GM12878 (cell line): ENCODE data around the gene NSFL1C. TPM values are rescaled to one million over a fixed set of nuclear protein-coding genes. Genes with fewer than 3 reads are reported as not detected.

Experiments used
- ATAC-seq: fragments of 200-7000 bp; cut with Tn5 transposase; 3 replicates; pipeline ENCODE4 v1.9.1; 2020; ENCODE audit warnings: mild to moderate bottlenecking, moderate library complexity
- BruUV-seq: library from RNA; stranded (reverse); fragments of 400-500 nt; replicated peaks from 2 replicates; lab custom pipeline; 2021; lab: Mats Ljungman, UMichigan
- CTCF ChIA-PET: fragments of 300-600 bp; sonication (Branson Sonifier 250); formaldehyde crosslinking; extraction: SDS; loops from one replicate; lab custom pipeline; 2021; ENCODE audit warnings: inconsistent platforms; lab: Yijun Ruan, JAX
- POLR2A ChIA-PET: fragments of 350-600 bp; formaldehyde crosslinking; extraction: SDS; loops from one replicate; lab custom pipeline; 2021; ENCODE audit warnings: inconsistent platforms; lab: Charles Lee
- RAD21 ChIA-PET: fragments of 300-600 bp; sonication (Branson Sonifier 250); formaldehyde crosslinking; loops from one replicate; lab custom pipeline; 2023; ENCODE audit warnings: antibody characterized with exemption; ENCODE audit not compliant: unreplicated experiment; lab: Charles Lee
- SMC1A ChIA-PET: fragments of 300-600 bp; sonication (Branson Sonifier 250); formaldehyde crosslinking; loops from one replicate; lab custom pipeline; 2023; ENCODE audit not compliant: unreplicated experiment, uncharacterized antibody; lab: Charles Lee
- DNase-seq: peaks from one replicate; pipeline ENCODE4 v3.0.0-alpha.2; 2011; ENCODE audit warnings: low read depth, low spot score
- FAIRE-seq: peaks from 3 replicates; lab custom pipeline; 2011; peaks lifted over from hg19 to GRCh38; lab: Jason Lieb, UNC
- H2AFZ ChIP-seq: 2 replicates; pipeline ENCODE4 v1.6.0; 2011; ENCODE audit warnings: low read depth, low read length, control low read depth; ENCODE audit not compliant: control insufficient read depth
- H3K27ac ChIP-seq: 2 replicates; pipeline ENCODE4 v1.5.1; 2011; ENCODE audit warnings: control low read depth; ENCODE audit not compliant: control insufficient read depth, insufficient read depth
- H3K27me3 ChIP-seq, 2 experiments: replicated peaks in 1 of 2; 2 replicates each; pipeline versions ENCODE4 v1.6.0 to v1.6.1; 2011; ENCODE audit warnings: low read length in 1 of 2; ENCODE audit not compliant: control insufficient read depth in 2 of 2, insufficient read depth in 2 of 2
- H3K36me3 ChIP-seq, 2 experiments: 2 replicates each; pipeline ENCODE4 v1.5.1; 2011; ENCODE audit warnings: low read length in 1 of 2; ENCODE audit not compliant: control insufficient read depth in 2 of 2, insufficient read depth in 2 of 2
- H3K4me1 ChIP-seq: 2 replicates; pipeline ENCODE4 v1.6.1; 2011; ENCODE audit warnings: mild to moderate bottlenecking, low read length, moderate library complexity, mixed read lengths; ENCODE audit not compliant: control insufficient read depth, insufficient read depth
- H3K4me2 ChIP-seq: 2 replicates; pipeline ENCODE4 v1.6.0; 2011; ENCODE audit warnings: control low read depth; ENCODE audit not compliant: control insufficient read depth, insufficient read depth
- H3K4me3 ChIP-seq: fragments of 200-600 bp; sonication (generic); 2 replicates; pipeline ENCODE4 v1.5.1; 2016
- H3K79me2 ChIP-seq: 2 replicates; pipeline ENCODE4 v1.6.0; 2011; ENCODE audit warnings: low read length; ENCODE audit not compliant: control insufficient read depth, insufficient read depth
- H3K9ac ChIP-seq: 2 replicates; pipeline ENCODE4 v1.8.0; 2011; ENCODE audit warnings: low read length, control low read depth, mixed read lengths; ENCODE audit not compliant: control insufficient read depth, insufficient read depth
- H3K9me3 ChIP-seq: replicated peaks from 3 replicates; pipeline ENCODE4 v1.5.1; 2011; ENCODE audit warnings: mild to moderate bottlenecking, low read length; ENCODE audit not compliant: control insufficient read depth, insufficient read depth
- H4K20me1 ChIP-seq: 2 replicates; pipeline ENCODE4 v1.6.0; 2011; ENCODE audit not compliant: control insufficient read depth, insufficient read depth
- CEBPZ ChIP-seq: fragments of 150-350 bp; IDR thresholded peaks from 2 replicates; pipeline ENCODE4 v1.6.1; 2016; ENCODE audit warnings: low read depth, low read length
- SKIL ChIP-seq: fragments of 450-650 bp; IDR thresholded peaks from 2 replicates; pipeline ENCODE4 v1.6.1; 2017; ENCODE audit warnings: mild to moderate bottlenecking, low read depth, inconsistent platforms; ENCODE audit not compliant: poor library complexity, severe bottlenecking
- SRF ChIP-seq, 2 experiments: IDR thresholded peaks; 2 replicates each; pipeline ENCODE4 v1.6.1; 2011; ENCODE audit warnings: low read depth in 2 of 2, low read length in 2 of 2, mild to moderate bottlenecking in 1 of 2, moderate library complexity in 1 of 2
- WGBS: methylation state at CpG from one replicate; pipeline ENCODE4 v1.1.6; 2016; ENCODE audit warnings: low lambda C conversion rate; ENCODE audit not compliant: insufficient replicate concordance, insufficient coverage; ENCODE audit errors: missing lambda C conversion rate; 5-methylcytosine and 5-hydroxymethylcytosine counted together
- in situ Hi-C: fragments of 300-500 bp; cut with MboI; formaldehyde crosslinking; loops from 9 replicates; pipeline ENCODE4 v1.14.3; 2018; ENCODE audit warnings: mixed read lengths
- intact Hi-C: fragments of 100-400 bp; cut with micrococcal nuclease; formaldehyde crosslinking; loops from one replicate; pipeline ENCODE4 v1.14.2; 2022; ENCODE audit not compliant: unreplicated experiment
- polyA plus RNA-seq, 11 experiments: library from polyadenylated mRNA; depleted of rRNA in 4 of 11; unstranded in 6 of 11; stranded (reverse) in 5 of 11; fragments of >200 nt; fragmentation: Nextera tagmentation in 4 of 11; fragmentation: Illumina TruSeq in 1 of 11; extraction: Ambion mirVana in 4 of 11; extraction: Trizol in 1 of 11; gene quantifications; 1 replicate in 1 of 11; 2 replicates in 10 of 11; pipeline versions ENCODE4 v1.2.1 to v1.2.3, GENCODE V29; 2011 to 2016; ENCODE audit warnings: inconsistent platforms in 2 of 11, missing spikeins in 2 of 11, low read depth in 1 of 11
- total RNA-seq, 4 experiments: library from RNA; depleted of rRNA in 3 of 4; stranded (reverse); fragments of >200 nt in 3 of 4; fragmentation: Illumina TruSeq in 1 of 4; extraction: Trizol in 1 of 4; gene quantifications; 2 replicates each; pipeline versions ENCODE4 v1.2.1 to v1.2.3, GENCODE V29; 2013 to 2021

Gene NSFL1C
- total and polyA plus RNA-seq, 10 of the 15 experiments (the other 5 are each of a cell fraction or from before 2014, with no cell fraction given), result 21.5 to 100 (median 38.1) TPM

- peak; percentile 71 for TF ChIP-seq SKIL
These were observed 37.0 kb upstream of the NSFL1C start (continued) for GRCh38 chr20:1503564-1504227.

GRCh38 chr20:1500496-1500895, 33.8 kb upstream of the NSFL1C start:
- no peak for ATAC-seq
- in situ Hi-C loops, result no loop called here

More at GRCh38 chr20:1500496-1500895, 33.8 kb upstream of the NSFL1C start:
- H3K36me3 ChIP-seq, result no peaks in the 10 kb centered on the region
- no peaks in the 10 kb centered on the region; a peak in 1 of 4 replicates for H3K27me3 ChIP-seq
- H3K79me2 ChIP-seq, result no peaks in the 10 kb centered on the region
- WGBS, result 0% methylated on average over 3 of the region's 3 CpGs
- H2AFZ ChIP-seq, result no peak overlapping the region
- FAIRE-seq, result no peak
- H4K20me1 ChIP-seq, result no peaks in the 10 kb centered on the region
- TF ChIP-seq SRF (IDR thresholded peaks at IDR 0.05; ENCODE audit: low read depth in 2 of 2, low read length in 2 of 2) (0 out of 4 replicates have a peak, but pooled peaks of 1 of the 2 experiments have one; percentile 12), CEBPZ (no peak)
- intact Hi-C loops, result no loop called here
- no peak for DNase-seq
- H3K4me2 ChIP-seq, result no peak overlapping the region
- no peak overlapping the region for H3K9ac ChIP-seq
- BruUV-seq, result no TSS peak
- SMC1A ChIA-PET, result interaction anchor here (0.8 to 1.9 kb wide), 5 partner anchors 9 to 101 kb away, joined by 3 to 10 read pairs (median 3); no protein-coding TSS in a partner anchor
- H3K27ac ChIP-seq, result no peak overlapping the region
- RAD21 ChIA-PET, result interaction anchor here (1.1 kb wide), 1 partner anchor 34 kb away, joined by 3 read pairs; the partner anchor contains the start of gene NSFL1C
- POLR2A ChIA-PET, result no interaction called here
- peaks cover 3% of the 10 kb centered on the region; the same call in 1 of the 3 replicates for H3K9me3 ChIP-seq
- no peak overlapping the region for H3K4me3 ChIP-seq
- no peaks in the 10 kb centered on the region for H3K4me1 ChIP-seq
- CTCF ChIA-PET, result interaction anchor here (0.7 to 1.5 kb wide), 5 partner anchors 9 to 277 kb away, joined by 3 to 4 read pairs (median 4); no protein-coding TSS in a partner anchor
